Ishikawa (cell line): ENCODE data around the gene OTOP2.

Experiments
- CEBPB ChIP-seq: IDR thresholded peaks from 2 replicates; pipeline ENCODE4 v1.6.1; 2012
- CREB1 ChIP-seq: IDR thresholded peaks from 2 replicates; pipeline ENCODE4 v1.6.1; 2012; ENCODE audit warnings: low read depth
- EGR1 ChIP-seq: IDR thresholded peaks from 2 replicates; pipeline ENCODE4 v1.6.1; 2012
- EP300 ChIP-seq: IDR thresholded peaks from 2 replicates; pipeline ENCODE4 v1.6.1; 2012; ENCODE audit warnings: borderline replicate concordance
- FOXM1 ChIP-seq: IDR thresholded peaks from 2 replicates; pipeline ENCODE4 v1.6.1; 2012; ENCODE audit warnings: low read depth, borderline replicate concordance
- NFIC ChIP-seq: IDR thresholded peaks from 2 replicates; pipeline ENCODE4 v1.6.1; 2012
- RAD21 ChIP-seq: IDR thresholded peaks from 2 replicates; pipeline ENCODE4 v1.6.1; 2012; ENCODE audit warnings: low read depth
- TAF1 ChIP-seq: IDR thresholded peaks from 2 replicates; pipeline ENCODE4 v1.6.1; 2012; ENCODE audit warnings: low read depth, mild to moderate bottlenecking
- TCF12 ChIP-seq: IDR thresholded peaks from 2 replicates; pipeline ENCODE4 v1.6.1; 2012; ENCODE audit warnings: low read depth
- TEAD4 ChIP-seq: IDR thresholded peaks from 2 replicates; pipeline ENCODE4 v1.6.1; 2012
- YY1 ChIP-seq: IDR thresholded peaks from 2 replicates; pipeline ENCODE4 v1.6.1; 2012; ENCODE audit warnings: low read depth
- ZBTB7A ChIP-seq: IDR thresholded peaks from 2 replicates; pipeline ENCODE4 v1.6.1; 2012; ENCODE audit warnings: low read depth
- TF ChIP-seq, protein P1 (sequence below): IDR thresholded peaks from 2 replicates; pipeline ENCODE4 v1.6.1; 2012; ENCODE audit warnings: low read depth, mild to moderate bottlenecking
- TF ChIP-seq, protein P2 (sequence below): IDR thresholded peaks from 2 replicates; pipeline ENCODE4 v1.6.1; 2012
- TF ChIP-seq, protein P3 (sequence below): IDR thresholded peaks from 2 replicates; pipeline ENCODE4 v1.6.1; 2012

OTOP2 gene

DNA sequence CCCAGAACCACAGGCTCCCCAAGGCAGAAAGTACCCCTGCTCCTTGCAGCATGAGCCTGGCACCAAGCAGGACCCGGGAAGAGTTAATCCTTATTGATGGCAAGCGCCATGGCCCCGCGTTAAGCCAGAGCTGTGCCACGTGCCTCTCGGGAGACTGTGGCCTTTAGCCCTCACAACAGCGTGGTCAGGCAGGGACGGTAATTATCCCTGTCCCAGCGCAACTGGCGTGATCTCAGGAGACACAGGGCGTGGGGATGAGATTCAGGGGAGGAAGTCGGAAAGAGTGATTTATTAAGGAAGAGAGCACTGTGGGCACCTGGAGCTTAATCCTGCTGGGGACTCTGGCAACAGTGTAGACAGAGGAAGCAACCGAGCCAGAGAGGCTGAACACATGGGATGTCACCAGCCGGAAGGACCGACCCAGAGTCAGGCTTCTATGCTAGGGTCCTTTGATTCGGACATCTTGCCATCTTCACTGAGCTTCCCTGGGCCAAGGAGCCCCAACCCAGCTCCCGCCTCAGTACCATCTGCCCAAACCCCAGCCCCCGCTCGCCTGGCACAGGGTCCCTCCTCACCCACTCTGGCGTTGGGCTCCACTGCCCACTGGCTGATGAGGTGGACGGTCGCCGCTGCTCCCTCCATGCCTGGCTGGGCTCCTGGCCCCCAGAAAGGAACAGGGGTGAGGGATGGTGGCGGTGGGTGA lies 28.5 kb downstream of the OTOP2 start:
- TF ChIP-seq ZBTB7A (no peak), EP300 (no peak), EGR1 (no peak)

DNA sequence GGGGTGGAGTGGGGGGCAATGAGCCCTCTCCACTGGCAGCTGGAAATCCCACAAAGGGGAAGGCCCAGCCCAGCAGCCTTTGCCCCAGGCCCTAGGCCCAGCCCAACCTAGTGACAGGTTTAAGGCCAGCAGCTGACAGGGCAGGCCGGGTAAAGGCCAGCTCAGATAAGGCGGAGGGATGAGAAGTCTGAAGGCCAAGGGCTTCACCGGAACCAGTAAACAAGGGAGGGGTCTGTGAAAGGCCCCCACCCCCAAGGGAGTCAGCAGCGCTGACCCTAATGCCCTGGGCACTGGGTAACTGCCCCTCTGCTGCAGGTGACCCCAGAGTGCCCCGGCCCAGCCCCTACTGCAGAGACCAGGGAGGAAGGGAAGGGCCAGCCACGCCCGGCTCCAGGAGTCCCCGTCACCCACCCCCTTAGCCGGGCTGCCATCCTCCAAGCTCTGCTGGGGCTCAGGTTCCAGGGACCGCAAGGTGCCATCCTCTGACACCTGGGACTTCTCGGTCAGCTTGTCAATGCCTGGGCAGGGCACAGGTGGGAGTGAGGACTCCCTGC lies 29.1 kb downstream of the OTOP2 start:
- TF ChIP-seq TAF1 = no peak
- TF ChIP-seq CEBPB = no peak
- no peak for TF ChIP-seq CREB1
- TF ChIP-seq NFIC = no peak
- TF ChIP-seq RAD21 = no peak

DNA sequence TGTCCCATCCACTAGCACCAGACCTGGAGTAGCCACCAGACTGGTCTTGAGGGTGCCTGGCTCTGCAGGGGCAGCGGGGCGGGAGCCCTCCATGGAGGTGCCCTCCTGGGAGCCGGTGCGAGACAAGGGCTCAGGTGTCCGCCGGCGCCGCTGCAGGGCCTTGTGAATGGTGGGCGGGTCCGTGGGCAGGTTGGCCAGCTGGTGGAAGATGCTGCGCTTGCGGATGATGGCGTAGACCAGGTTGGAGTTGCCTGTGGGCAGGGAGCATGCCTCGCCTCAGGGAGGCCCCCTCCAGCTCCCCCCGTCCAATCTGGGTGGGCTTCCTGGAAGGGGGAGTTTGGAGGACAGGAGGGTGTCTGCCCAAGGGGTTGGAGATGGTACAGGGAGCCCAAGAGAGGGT lies 30.0 kb downstream of the OTOP2 start:
- TF ChIP-seq EGR1 (no peak), CEBPB (no peak), NFIC (no peak), TAF1 (no peak), YY1 (no peak), TEAD4 (no peak), EP300 (no peak), RAD21 (no peak), CREB1 (no peak), TCF12 (no peak), FOXM1 (no peak), ZBTB7A (no peak)
- TF ChIP-seq, protein P1, sequence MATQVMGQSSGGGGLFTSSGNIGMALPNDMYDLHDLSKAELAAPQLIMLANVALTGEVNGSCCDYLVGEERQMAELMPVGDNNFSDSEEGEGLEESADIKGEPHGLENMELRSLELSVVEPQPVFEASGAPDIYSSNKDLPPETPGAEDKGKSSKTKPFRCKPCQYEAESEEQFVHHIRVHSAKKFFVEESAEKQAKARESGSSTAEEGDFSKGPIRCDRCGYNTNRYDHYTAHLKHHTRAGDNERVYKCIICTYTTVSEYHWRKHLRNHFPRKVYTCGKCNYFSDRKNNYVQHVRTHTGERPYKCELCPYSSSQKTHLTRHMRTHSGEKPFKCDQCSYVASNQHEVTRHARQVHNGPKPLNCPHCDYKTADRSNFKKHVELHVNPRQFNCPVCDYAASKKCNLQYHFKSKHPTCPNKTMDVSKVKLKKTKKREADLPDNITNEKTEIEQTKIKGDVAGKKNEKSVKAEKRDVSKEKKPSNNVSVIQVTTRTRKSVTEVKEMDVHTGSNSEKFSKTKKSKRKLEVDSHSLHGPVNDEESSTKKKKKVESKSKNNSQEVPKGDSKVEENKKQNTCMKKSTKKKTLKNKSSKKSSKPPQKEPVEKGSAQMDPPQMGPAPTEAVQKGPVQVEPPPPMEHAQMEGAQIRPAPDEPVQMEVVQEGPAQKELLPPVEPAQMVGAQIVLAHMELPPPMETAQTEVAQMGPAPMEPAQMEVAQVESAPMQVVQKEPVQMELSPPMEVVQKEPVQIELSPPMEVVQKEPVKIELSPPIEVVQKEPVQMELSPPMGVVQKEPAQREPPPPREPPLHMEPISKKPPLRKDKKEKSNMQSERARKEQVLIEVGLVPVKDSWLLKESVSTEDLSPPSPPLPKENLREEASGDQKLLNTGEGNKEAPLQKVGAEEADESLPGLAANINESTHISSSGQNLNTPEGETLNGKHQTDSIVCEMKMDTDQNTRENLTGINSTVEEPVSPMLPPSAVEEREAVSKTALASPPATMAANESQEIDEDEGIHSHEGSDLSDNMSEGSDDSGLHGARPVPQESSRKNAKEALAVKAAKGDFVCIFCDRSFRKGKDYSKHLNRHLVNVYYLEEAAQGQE = no peak
- TF ChIP-seq, protein P2, sequence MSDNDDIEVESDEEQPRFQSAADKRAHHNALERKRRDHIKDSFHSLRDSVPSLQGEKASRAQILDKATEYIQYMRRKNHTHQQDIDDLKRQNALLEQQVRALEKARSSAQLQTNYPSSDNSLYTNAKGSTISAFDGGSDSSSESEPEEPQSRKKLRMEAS = no peak
- TF ChIP-seq, protein P3, sequence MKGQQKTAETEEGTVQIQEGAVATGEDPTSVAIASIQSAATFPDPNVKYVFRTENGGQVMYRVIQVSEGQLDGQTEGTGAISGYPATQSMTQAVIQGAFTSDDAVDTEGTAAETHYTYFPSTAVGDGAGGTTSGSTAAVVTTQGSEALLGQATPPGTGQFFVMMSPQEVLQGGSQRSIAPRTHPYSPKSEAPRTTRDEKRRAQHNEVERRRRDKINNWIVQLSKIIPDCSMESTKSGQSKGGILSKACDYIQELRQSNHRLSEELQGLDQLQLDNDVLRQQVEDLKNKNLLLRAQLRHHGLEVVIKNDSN = no peak

DNA sequence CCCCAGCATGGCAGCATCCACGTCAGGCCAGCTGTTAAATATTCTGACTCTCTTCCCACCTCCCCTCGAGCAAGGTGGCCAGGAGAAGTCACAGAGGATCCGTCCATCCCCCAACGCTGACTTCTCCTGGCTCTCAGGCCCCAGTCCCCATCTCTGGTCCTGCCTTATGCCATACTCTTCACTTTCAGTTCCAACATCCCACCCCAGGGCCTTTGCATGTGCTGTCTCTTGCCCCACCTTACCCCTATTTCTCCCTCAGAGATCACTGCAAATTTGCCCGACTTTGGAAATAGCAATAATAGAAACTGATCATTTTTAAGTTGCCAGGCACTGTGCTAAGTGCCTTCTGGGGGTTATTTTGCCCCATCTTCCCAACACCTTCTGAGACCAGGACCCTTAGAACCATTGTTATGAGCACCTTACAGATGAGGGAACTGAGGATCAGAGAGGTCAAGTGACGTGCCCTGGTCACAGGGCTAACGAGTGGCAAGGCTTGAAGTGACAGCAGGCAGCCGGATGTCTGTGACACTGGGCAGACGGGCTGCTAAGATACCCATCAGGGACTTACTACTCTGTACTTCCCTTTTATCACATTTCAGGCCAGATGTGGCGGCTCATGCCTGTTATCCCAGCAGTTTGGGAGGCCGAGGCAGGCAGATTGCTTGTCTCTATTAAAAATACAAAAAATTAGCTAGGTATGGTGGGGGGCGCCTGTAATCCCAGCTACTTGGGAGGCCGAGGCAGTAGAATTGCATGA lies 30.8 kb downstream of the OTOP2 start:
- TF ChIP-seq CREB1 = no peak
- TF ChIP-seq EGR1 = no peak
- TF ChIP-seq, protein P1 = no peak
- TF ChIP-seq TCF12 = no peak
- TF ChIP-seq TEAD4 = no peak
- TF ChIP-seq NFIC = no peak

DNA sequence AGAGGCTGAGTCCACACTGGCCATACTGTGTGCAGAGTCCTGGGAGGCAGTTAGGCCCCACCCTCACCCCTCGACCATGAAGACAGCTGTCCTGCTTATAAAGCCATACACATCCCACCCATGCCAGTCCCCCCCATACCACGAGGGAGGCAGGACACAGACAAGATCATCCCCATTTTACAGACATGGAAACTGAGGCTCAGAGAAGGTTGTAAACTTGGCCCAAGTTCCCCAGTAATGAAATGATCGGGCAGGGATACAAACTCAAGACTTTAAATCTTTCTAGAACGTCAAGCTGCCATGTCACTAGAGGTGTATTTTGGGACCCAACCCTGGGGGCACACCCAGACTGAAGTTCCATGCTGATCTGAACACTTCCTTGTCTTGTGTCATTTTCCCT lies 32.0 kb downstream of the OTOP2 start:
- TF ChIP-seq TCF12 (no peak), CREB1 (no peak), TAF1 (no peak), ZBTB7A (no peak), FOXM1 (no peak), CEBPB (no peak), EGR1 (no peak), EP300 (no peak), YY1 (no peak), NFIC (no peak), TEAD4 (no peak), RAD21 (no peak)
- TF ChIP-seq, protein P3 = no peak
- TF ChIP-seq, protein P1 = no peak
- TF ChIP-seq, protein P2 = no peak
